ENCODE results near the gene GNB1L. TPM values are rescaled to one million over a fixed set of nuclear protein-coding genes. Genes with fewer than 3 reads are reported as not detected.
A peak's percentile ranks its signal among the peaks of the same experiment; 100 is the strongest.
"Not testable (repeated sequence)": the region's sequence is repeated elsewhere in the genome, so short reads cannot be mapped to it uniquely, and the experiment has no call there.

Gene GNB1L
- total and polyA plus RNA-seq, 2 of the 13 experiments (the other 11 are each of a cell fraction or from before 2014, with no cell fraction given) = 2.5 to 7.4 TPM

DNA sequence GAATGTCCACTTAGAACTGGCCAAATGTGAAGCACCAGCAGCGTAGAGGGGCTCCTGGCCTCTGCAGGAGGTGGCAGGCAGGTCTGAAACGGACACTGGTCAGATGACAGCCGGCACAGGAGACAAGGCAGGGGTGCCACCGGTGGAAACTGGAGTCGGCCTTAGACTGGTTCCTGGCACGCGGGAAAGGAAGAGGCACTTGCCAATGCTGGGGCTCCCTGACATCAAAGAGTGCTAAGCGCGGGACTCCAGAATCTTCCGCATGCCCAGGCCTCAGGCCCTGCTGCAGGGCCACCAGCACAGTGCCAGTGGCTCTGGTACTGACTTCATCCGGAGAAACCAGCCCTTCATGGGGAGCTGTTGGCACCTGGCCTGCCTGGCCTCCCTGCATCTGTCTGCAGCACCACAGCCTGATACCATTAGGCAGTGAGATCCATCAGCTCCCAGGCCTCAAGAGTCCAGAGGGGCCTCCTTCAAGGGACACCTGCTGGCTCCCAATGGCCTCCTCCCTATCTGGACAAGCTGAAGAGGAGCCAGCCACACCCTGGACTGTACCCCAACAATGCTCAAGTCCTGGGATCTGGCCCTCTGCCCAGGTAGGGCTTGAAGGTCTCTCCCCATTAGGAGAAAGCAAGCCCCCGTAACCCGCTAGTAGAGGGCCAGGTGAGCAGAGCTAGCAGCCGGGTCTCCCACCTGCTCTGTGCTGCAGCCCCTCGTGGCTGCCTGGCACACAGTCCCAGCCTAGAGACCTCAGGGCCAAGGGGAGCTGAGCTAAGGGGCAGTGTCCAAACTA, 29.7 kb upstream of the GNB1L start:
- ChIA-PET CTCF (ENCODE audit: low intra/inter-chr PET ratio, low total read pairs) (no interaction called here), POLR2A (no interaction called here)
- WGBS (ENCODE audit: low lambda C conversion rate) = 98% methylated on average over 7 of the region's 15 CpGs
- H2AFZ ChIP-seq (ENCODE audit: low read length) = no peak overlapping the region
- peaks cover 0 to 2% of the 10 kb centered on the region in 2 experiments; a peak in 1 of 5 replicates for H3K36me3 ChIP-seq (replicated peaks in 1 of 2; ENCODE audit: control insufficient read depth in 1 of 2, insufficient read depth in 2 of 2, low read length in 2 of 2)
- FAIRE-seq (no peak), DNase-seq (ENCODE audit: low spot score) (no peak), ATAC-seq (no peak)
- no peak overlapping the region for H3K4me2 ChIP-seq (ENCODE audit: low read depth, low read length)
- no peak for TF ChIP-seq FUBP1 (CRISPR knock-in tag; IDR thresholded peaks at IDR 0.05; ENCODE audit: borderline replicate concordance)
- TF ChIP-seq, protein P1, sequence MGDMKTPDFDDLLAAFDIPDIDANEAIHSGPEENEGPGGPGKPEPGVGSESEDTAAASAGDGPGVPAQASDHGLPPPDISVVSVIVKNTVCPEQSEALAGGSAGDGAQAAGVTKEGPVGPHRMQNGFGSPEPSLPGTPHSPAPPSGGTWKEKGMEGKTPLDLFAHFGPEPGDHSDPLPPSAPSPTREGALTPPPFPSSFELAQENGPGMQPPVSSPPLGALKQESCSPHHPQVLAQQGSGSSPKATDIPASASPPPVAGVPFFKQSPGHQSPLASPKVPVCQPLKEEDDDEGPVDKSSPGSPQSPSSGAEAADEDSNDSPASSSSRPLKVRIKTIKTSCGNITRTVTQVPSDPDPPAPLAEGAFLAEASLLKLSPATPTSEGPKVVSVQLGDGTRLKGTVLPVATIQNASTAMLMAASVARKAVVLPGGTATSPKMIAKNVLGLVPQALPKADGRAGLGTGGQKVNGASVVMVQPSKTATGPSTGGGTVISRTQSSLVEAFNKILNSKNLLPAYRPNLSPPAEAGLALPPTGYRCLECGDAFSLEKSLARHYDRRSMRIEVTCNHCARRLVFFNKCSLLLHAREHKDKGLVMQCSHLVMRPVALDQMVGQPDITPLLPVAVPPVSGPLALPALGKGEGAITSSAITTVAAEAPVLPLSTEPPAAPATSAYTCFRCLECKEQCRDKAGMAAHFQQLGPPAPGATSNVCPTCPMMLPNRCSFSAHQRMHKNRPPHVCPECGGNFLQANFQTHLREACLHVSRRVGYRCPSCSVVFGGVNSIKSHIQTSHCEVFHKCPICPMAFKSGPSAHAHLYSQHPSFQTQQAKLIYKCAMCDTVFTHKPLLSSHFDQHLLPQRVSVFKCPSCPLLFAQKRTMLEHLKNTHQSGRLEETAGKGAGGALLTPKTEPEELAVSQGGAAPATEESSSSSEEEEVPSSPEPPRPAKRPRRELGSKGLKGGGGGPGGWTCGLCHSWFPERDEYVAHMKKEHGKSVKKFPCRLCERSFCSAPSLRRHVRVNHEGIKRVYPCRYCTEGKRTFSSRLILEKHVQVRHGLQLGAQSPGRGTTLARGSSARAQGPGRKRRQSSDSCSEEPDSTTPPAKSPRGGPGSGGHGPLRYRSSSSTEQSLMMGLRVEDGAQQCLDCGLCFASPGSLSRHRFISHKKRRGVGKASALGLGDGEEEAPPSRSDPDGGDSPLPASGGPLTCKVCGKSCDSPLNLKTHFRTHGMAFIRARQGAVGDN (CRISPR knock-in tag; IDR thresholded peaks at IDR 0.05) = 0 out of 2 replicates have a peak, but pooled peaks have one; percentile 12
- H3K9me3 ChIP-seq (ENCODE audit: low read length) = no peaks in the 10 kb centered on the region
- H3K27ac ChIP-seq (ENCODE audit: extremely low read length, insufficient read depth, low read length) = no peak overlapping the region
- H3K4me3 ChIP-seq (replicated peaks in 1 of 3; ENCODE audit: insufficient read depth in 1 of 3, low read depth in 2 of 3, low read length in 3 of 3) = no peak overlapping the region
- no peaks in the 10 kb centered on the region for H3K27me3 ChIP-seq (ENCODE audit: control insufficient read depth in 1 of 2, insufficient read depth in 2 of 2, low read length in 2 of 2)
- peaks cover 34% of the 10 kb centered on the region for H3K4me1 ChIP-seq (ENCODE audit: insufficient read depth, low read length)
- H4K20me1 ChIP-seq (ENCODE audit: insufficient read depth, low read length) = no peaks in the 10 kb centered on the region
- H3K9ac ChIP-seq (ENCODE audit: insufficient read depth, low read depth, low read length) = no peak overlapping the region
- BruUV-seq (replicated peaks) = no TSS peak
- in situ Hi-C loops (cut with HindIII; ENCODE audit: extremely low pct_ligation_motif_present, low pct_unique_long_range_greater_than_20kb) (no loop called here), intact Hi-C loops (cut with micrococcal nuclease; ENCODE audit: unreplicated experiment) (no loop called here)
- no peaks in the 10 kb centered on the region for H3K79me2 ChIP-seq (ENCODE audit: insufficient read depth, low read length)

GRCh38 chr22:19883446-19883845, 28.8 kb upstream of the GNB1L start:
- BruUV-seq (replicated peaks); H3K36me3 ChIP-seq (replicated peaks in 1 of 2; ENCODE audit: control insufficient read depth in 1 of 2, insufficient read depth in 2 of 2, low read length in 2 of 2); DNase-seq (ENCODE audit: low spot score); intact Hi-C loops (cut with micrococcal nuclease; ENCODE audit: unreplicated experiment); H4K20me1 ChIP-seq (ENCODE audit: insufficient read depth, low read length); POLR2A ChIA-PET; H3K4me2 ChIP-seq (ENCODE audit: low read depth, low read length); ATAC-seq; H3K4me3 ChIP-seq (replicated peaks in 1 of 3; ENCODE audit: insufficient read depth in 1 of 3, low read depth in 2 of 3, low read length in 3 of 3); CTCF ChIA-PET (ENCODE audit: low intra/inter-chr PET ratio, low total read pairs); H3K79me2 ChIP-seq (ENCODE audit: insufficient read depth, low read length); H3K9me3 ChIP-seq (ENCODE audit: low read length); H3K9ac ChIP-seq (ENCODE audit: insufficient read depth, low read depth, low read length); H2AFZ ChIP-seq (ENCODE audit: low read length); in situ Hi-C loops (cut with HindIII; ENCODE audit: extremely low pct_ligation_motif_present, low pct_unique_long_range_greater_than_20kb); FAIRE-seq; H3K27me3 ChIP-seq (ENCODE audit: control insufficient read depth in 1 of 2, insufficient read depth in 2 of 2, low read length in 2 of 2); H3K27ac ChIP-seq (ENCODE audit: extremely low read length, insufficient read depth, low read length): not testable (repeated sequence)
- peaks cover 34% of the 10 kb centered on the region for H3K4me1 ChIP-seq (ENCODE audit: insufficient read depth, low read length)
- WGBS (ENCODE audit: low lambda C conversion rate) = 96% methylated on average over 8 of the region's 8 CpGs

Measured in HepG2 (cell line).